NCI-H526 (cell line): ENCODE results near the gene PSMF1.
"Not testable (repeated sequence)": the region's sequence is repeated elsewhere in the genome, so short reads cannot be mapped to it uniquely, and the experiment has no call there.

Source experiments
- DNase-seq, 2 experiments: peaks; one replicate each; lab custom pipeline; 2025; lab: John Stamatoyannopoulos, UW

Gene PSMF1

GRCh38 chr20:1215386-1216170, 97.2 kb downstream of the PSMF1 start:
- no peak for DNase-seq

- DNase-seq = not testable (repeated sequence)
Observed at GRCh38 chr20:1216527-1217427, 98.4 kb downstream of the PSMF1 start.
